ENCODE results near the gene CACNA2D4.

The CACNA2D4 gene

GRCh38 chr12:1782215-1782614, 136.2 kb downstream of the CACNA2D4 start:
- DNase-seq (ENCODE audit: low read depth in 3 of 3, low spot score in 1 of 3) = no peak

- DNase-seq (ENCODE audit: low read depth in 3 of 3, low spot score in 1 of 3) = no peak
Observed at GRCh38 chr12:1781772-1782171, 136.7 kb downstream of the CACNA2D4 start.

GRCh38 chr12:1779783-1780182, 138.7 kb downstream of the CACNA2D4 start:
- no peak for DNase-seq (ENCODE audit: low read depth in 3 of 3, low spot score in 1 of 3)

- no peak for DNase-seq (ENCODE audit: low read depth in 3 of 3, low spot score in 1 of 3)
Observed at GRCh38 chr12:1778911-1779310, 139.5 kb downstream of the CACNA2D4 start.

GRCh38 chr12:1777798-1778197, 140.7 kb downstream of the CACNA2D4 start:
- no peak for DNase-seq (ENCODE audit: low read depth in 3 of 3, low spot score in 1 of 3)

GRCh38 chr12:1776170-1776921, 142.1 kb downstream of the CACNA2D4 start:
- no peak for DNase-seq (ENCODE audit: low read depth in 3 of 3, low spot score in 1 of 3)

- DNase-seq (ENCODE audit: low read depth in 3 of 3, low spot score in 1 of 3) = no peak
Observed at GRCh38 chr12:1773937-1774655, 144.4 kb downstream of the CACNA2D4 start.

GRCh38 chr12:1769809-1770494, 148.5 kb downstream of the CACNA2D4 start:
- DNase-seq (ENCODE audit: low read depth in 3 of 3, low spot score in 1 of 3) = no peak

GRCh38 chr12:1768615-1769014, 149.8 kb downstream of the CACNA2D4 start:
- no peak for DNase-seq (ENCODE audit: low read depth in 3 of 3, low spot score in 1 of 3)

- no peak for DNase-seq (ENCODE audit: low read depth in 3 of 3, low spot score in 1 of 3)
Observed at GRCh38 chr12:1767407-1768090, 150.9 kb downstream of the CACNA2D4 start.

GRCh38 chr12:1766110-1766509, 152.3 kb downstream of the CACNA2D4 start:
- DNase-seq (ENCODE audit: low read depth in 3 of 3, low spot score in 1 of 3) = no peak

- no peak for DNase-seq (ENCODE audit: low read depth in 3 of 3, low spot score in 1 of 3)
Observed at GRCh38 chr12:1763153-1763552, 155.3 kb downstream of the CACNA2D4 start.

GRCh38 chr12:1761857-1762256, 156.6 kb downstream of the CACNA2D4 start:
- no peak for DNase-seq (ENCODE audit: low read depth in 3 of 3, low spot score in 1 of 3)

GRCh38 chr12:1760566-1761382, 157.7 kb downstream of the CACNA2D4 start:
- no peak for DNase-seq (ENCODE audit: low read depth in 3 of 3, low spot score in 1 of 3)

GRCh38 chr12:1758887-1759286, 159.6 kb downstream of the CACNA2D4 start:
- DNase-seq (ENCODE audit: low read depth in 3 of 3, low spot score in 1 of 3) = no peak

GRCh38 chr12:1758376-1758775, 160.1 kb downstream of the CACNA2D4 start:
- no peak for DNase-seq (ENCODE audit: low read depth in 3 of 3, low spot score in 1 of 3)

- DNase-seq (ENCODE audit: low read depth in 3 of 3, low spot score in 1 of 3) = no peak
Observed at GRCh38 chr12:1750300-1750699, 168.2 kb downstream of the CACNA2D4 start.

GRCh38 chr12:1749019-1749418, 169.4 kb downstream of the CACNA2D4 start:
- DNase-seq (ENCODE audit: low read depth in 3 of 3, low spot score in 1 of 3) = no peak

GRCh38 chr12:1747609-1748008, 170.8 kb downstream of the CACNA2D4 start:
- no peak for DNase-seq (ENCODE audit: low read depth in 3 of 3, low spot score in 1 of 3)

GRCh38 chr12:1744932-1745331, 173.5 kb downstream of the CACNA2D4 start:
- DNase-seq (ENCODE audit: low read depth in 3 of 3, low spot score in 1 of 3) = no peak
